Neural cell (in vitro differentiated cells): Measurements from ENCODE around the gene NUP155.

Source experiments
- EZH2 ChIP-seq: fragments of 200-600, 300-800 bp; shearing (Covaris generic), sonication (generic); IDR thresholded peaks from 2 replicates; pipeline ENCODE4 v1.6.1; 2014; ENCODE audit warnings: antibody characterized with exemption, low read length, borderline replicate concordance, mild to moderate bottlenecking; ENCODE audit not compliant: insufficient read depth, poor library complexity, severe bottlenecking
- POLR2AphosphoS5 ChIP-seq: IDR thresholded peaks from 2 replicates; pipeline ENCODE4 v1.6.1; 2012
- TAF1 ChIP-seq: IDR thresholded peaks from 2 replicates; pipeline ENCODE4 v1.6.1; 2012; ENCODE audit warnings: low read depth
- TF ChIP-seq, protein P1 (sequence below): fragments of 450-650 bp; IDR thresholded peaks from 2 replicates; pipeline ENCODE4 v1.5.1; 2014; ENCODE audit warnings: antibody characterized with exemption, mild to moderate bottlenecking, moderate library complexity; ENCODE audit not compliant: poor library complexity, severe bottlenecking
- TF ChIP-seq, protein P2 (sequence below): IDR thresholded peaks from 2 replicates; pipeline ENCODE4 v1.6.1; 2012; ENCODE audit warnings: borderline replicate concordance

DNA sequence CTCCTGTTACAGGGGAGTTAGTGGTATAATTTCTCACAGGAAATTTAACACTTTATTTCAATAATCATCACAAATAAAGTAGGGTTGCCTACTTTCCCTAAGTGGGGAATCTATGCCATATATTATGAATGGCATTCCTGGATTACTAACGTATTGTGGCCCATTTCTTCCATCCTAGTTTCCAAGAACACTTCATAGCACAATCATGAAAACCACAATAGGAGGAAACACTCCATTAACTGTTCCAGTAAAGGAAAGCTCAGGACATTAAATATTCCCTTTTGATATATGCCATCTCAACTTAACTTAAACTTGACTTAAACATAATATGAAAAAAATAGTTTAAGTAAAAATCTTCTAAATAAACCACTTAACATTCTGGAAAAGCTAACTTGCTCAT lies 123.9 kb downstream of the NUP155 start:
- TF ChIP-seq POLR2AphosphoS5 (no peak), TAF1 (no peak), EZH2 (no peak)
- TF ChIP-seq, protein P1, sequence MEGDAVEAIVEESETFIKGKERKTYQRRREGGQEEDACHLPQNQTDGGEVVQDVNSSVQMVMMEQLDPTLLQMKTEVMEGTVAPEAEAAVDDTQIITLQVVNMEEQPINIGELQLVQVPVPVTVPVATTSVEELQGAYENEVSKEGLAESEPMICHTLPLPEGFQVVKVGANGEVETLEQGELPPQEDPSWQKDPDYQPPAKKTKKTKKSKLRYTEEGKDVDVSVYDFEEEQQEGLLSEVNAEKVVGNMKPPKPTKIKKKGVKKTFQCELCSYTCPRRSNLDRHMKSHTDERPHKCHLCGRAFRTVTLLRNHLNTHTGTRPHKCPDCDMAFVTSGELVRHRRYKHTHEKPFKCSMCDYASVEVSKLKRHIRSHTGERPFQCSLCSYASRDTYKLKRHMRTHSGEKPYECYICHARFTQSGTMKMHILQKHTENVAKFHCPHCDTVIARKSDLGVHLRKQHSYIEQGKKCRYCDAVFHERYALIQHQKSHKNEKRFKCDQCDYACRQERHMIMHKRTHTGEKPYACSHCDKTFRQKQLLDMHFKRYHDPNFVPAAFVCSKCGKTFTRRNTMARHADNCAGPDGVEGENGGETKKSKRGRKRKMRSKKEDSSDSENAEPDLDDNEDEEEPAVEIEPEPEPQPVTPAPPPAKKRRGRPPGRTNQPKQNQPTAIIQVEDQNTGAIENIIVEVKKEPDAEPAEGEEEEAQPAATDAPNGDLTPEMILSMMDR: no peak
- TF ChIP-seq, protein P2, sequence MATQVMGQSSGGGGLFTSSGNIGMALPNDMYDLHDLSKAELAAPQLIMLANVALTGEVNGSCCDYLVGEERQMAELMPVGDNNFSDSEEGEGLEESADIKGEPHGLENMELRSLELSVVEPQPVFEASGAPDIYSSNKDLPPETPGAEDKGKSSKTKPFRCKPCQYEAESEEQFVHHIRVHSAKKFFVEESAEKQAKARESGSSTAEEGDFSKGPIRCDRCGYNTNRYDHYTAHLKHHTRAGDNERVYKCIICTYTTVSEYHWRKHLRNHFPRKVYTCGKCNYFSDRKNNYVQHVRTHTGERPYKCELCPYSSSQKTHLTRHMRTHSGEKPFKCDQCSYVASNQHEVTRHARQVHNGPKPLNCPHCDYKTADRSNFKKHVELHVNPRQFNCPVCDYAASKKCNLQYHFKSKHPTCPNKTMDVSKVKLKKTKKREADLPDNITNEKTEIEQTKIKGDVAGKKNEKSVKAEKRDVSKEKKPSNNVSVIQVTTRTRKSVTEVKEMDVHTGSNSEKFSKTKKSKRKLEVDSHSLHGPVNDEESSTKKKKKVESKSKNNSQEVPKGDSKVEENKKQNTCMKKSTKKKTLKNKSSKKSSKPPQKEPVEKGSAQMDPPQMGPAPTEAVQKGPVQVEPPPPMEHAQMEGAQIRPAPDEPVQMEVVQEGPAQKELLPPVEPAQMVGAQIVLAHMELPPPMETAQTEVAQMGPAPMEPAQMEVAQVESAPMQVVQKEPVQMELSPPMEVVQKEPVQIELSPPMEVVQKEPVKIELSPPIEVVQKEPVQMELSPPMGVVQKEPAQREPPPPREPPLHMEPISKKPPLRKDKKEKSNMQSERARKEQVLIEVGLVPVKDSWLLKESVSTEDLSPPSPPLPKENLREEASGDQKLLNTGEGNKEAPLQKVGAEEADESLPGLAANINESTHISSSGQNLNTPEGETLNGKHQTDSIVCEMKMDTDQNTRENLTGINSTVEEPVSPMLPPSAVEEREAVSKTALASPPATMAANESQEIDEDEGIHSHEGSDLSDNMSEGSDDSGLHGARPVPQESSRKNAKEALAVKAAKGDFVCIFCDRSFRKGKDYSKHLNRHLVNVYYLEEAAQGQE: no peak
